Measurements from ENCODE around the gene SEMA3F. TPM values are rescaled to one million over a fixed set of nuclear protein-coding genes. Genes with fewer than 3 reads are reported as not detected.
A peak's percentile ranks its signal among the peaks of the same experiment; 100 is the strongest.

The SEMA3F gene
- total RNA-seq, 1 experiment from 2014 or later: 34.0 TPM

GRCh38 chr3:50122661-50123391 lies 32.3 kb upstream of the SEMA3F start:
- Histone ChIP-seq H3K36me3 (ENCODE audit: low read depth) (no peaks in the 10 kb centered on the region), H2AFZ (no peak overlapping the region), H3F3A (ENCODE audit: insufficient read depth, low read depth) (peaks cover 22% of the 10 kb centered on the region; the same call in 1 of the 2 replicates), H3K27me3 (ENCODE audit: insufficient read depth, low read depth) (no peaks in the 10 kb centered on the region), H3K4me3 (no peak overlapping the region), H3K27ac (no peak overlapping the region), H3K79me2 (ENCODE audit: low read depth) (no peaks in the 10 kb centered on the region), H3K4me1 (replicated peaks; ENCODE audit: insufficient read depth) (0 out of 2 replicates have a peak, but pooled peaks cover 4% of the 10 kb centered on the region), H4K20me1 (ENCODE audit: insufficient read depth) (peaks cover 18% of the 10 kb centered on the region), H3K9me3 (ENCODE audit: insufficient read depth, low read depth) (no peaks in the 10 kb centered on the region), H3K4me2 (no peak overlapping the region), H3K9me2 (ENCODE audit: insufficient read depth) (no peaks in the 10 kb centered on the region)
- no TSS peak for BruUV-seq (replicated peaks)
- CTCF ChIA-PET: interaction anchor here (0.6 to 1.0 kb wide), 3 partner anchors 38 to 224 kb away, joined by 3 to 14 read pairs (median 4); no protein-coding TSS in a partner anchor
- DNase-seq: no peak
- TF ChIP-seq CTCF (conservative IDR thresholded peaks at IDR 0.05) (no peak), EZH2 (IDR thresholded peaks at IDR 0.05; ENCODE audit: low read depth) (no peak)
- intact Hi-C loops (cut with micrococcal nuclease; ENCODE audit: unreplicated experiment): loop anchor here (5.0 to 10.0 kb wide), 2 partner anchors 149 to 432 kb away; no protein-coding TSS in a partner anchor
- POLR2A ChIA-PET (ENCODE audit: unreplicated experiment): interaction anchor here (0.7 kb wide), 1 partner anchor 57 kb away, joined by 3 read pairs; no protein-coding TSS in a partner anchor

- no peak for TF ChIP-seq CTCF (conservative IDR thresholded peaks at IDR 0.05)
- no peak for TF ChIP-seq EZH2 (IDR thresholded peaks at IDR 0.05; ENCODE audit: low read depth)
- intact Hi-C loops (cut with micrococcal nuclease; ENCODE audit: unreplicated experiment): loop anchor here (5.0 to 10.0 kb wide), 2 partner anchors 149 to 431 kb away; no protein-coding TSS in a partner anchor
- Histone ChIP-seq H3K36me3 (ENCODE audit: low read depth) (no peaks in the 10 kb centered on the region), H3K9me2 (ENCODE audit: insufficient read depth) (no peaks in the 10 kb centered on the region), H3F3A (ENCODE audit: insufficient read depth, low read depth) (peaks cover 22% of the 10 kb centered on the region; the same call in 1 of the 2 replicates), H3K27me3 (ENCODE audit: insufficient read depth, low read depth) (no peaks in the 10 kb centered on the region), H2AFZ (no peak overlapping the region), H3K4me1 (replicated peaks; ENCODE audit: insufficient read depth) (0 out of 2 replicates have a peak, but pooled peaks cover 4% of the 10 kb centered on the region), H4K20me1 (ENCODE audit: insufficient read depth) (peaks cover 18% of the 10 kb centered on the region), H3K9me3 (ENCODE audit: insufficient read depth, low read depth) (no peaks in the 10 kb centered on the region), H3K4me3 (no peak overlapping the region), H3K4me2 (no peak overlapping the region), H3K27ac (no peak overlapping the region), H3K79me2 (ENCODE audit: low read depth) (no peaks in the 10 kb centered on the region)
- peak in 1 of 2 experiments; percentile 36 for DNase-seq
- BruUV-seq (replicated peaks): no TSS peak
- CTCF ChIA-PET: interaction anchor here (0.6 to 1.0 kb wide), 3 partner anchors 60 to 223 kb away, joined by 3 to 14 read pairs (median 4); no protein-coding TSS in a partner anchor
- POLR2A ChIA-PET (ENCODE audit: unreplicated experiment): no interaction called here
These were observed 31.6 kb upstream of the SEMA3F start for GRCh38 chr3:50123394-50124051.

GRCh38 chr3:50124052-50124799 lies 30.9 kb upstream of the SEMA3F start:
- no peak for DNase-seq
- TF ChIP-seq CTCF (conservative IDR thresholded peaks at IDR 0.05): no peak
- TF ChIP-seq EZH2 (IDR thresholded peaks at IDR 0.05; ENCODE audit: low read depth): no peak
- ChIA-PET CTCF (interaction anchor here (0.8 to 1.0 kb wide), 2 partner anchors 60 to 68 kb away, joined by 3 to 4 read pairs; no protein-coding TSS in a partner anchor), POLR2A (ENCODE audit: unreplicated experiment) (no interaction called here)
- 0 out of 2 replicates have a peak, but pooled peaks cover 4% of the 10 kb centered on the region for H3K4me1 ChIP-seq (replicated peaks; ENCODE audit: insufficient read depth)
- no peak overlapping the region for H3K27ac ChIP-seq
- H3K9me3 ChIP-seq (ENCODE audit: insufficient read depth, low read depth): no peaks in the 10 kb centered on the region
- H3F3A ChIP-seq (ENCODE audit: insufficient read depth, low read depth): peaks cover 20% of the 10 kb centered on the region; the same call in 1 of the 2 replicates
- no TSS peak for BruUV-seq (replicated peaks)
- intact Hi-C loops (cut with micrococcal nuclease; ENCODE audit: unreplicated experiment): loop anchor here (5.0 to 10.0 kb wide), 2 partner anchors 148 to 431 kb away; no protein-coding TSS in a partner anchor
- no peak overlapping the region for H2AFZ ChIP-seq
- no peaks in the 10 kb centered on the region for H3K9me2 ChIP-seq (ENCODE audit: insufficient read depth)
- H4K20me1 ChIP-seq (ENCODE audit: insufficient read depth): peaks cover 18% of the 10 kb centered on the region
- no peaks in the 10 kb centered on the region for H3K36me3 ChIP-seq (ENCODE audit: low read depth)
- no peaks in the 10 kb centered on the region for H3K27me3 ChIP-seq (ENCODE audit: insufficient read depth, low read depth)
- no peak overlapping the region for H3K4me3 ChIP-seq
- no peaks in the 10 kb centered on the region for H3K79me2 ChIP-seq (ENCODE audit: low read depth)
- no peak overlapping the region for H3K4me2 ChIP-seq

Measured in PC-9 (cell line).